GM21423 (cell line): ENCODE results near the gene GINS3.
"Not testable (repeated sequence)": the region's sequence is repeated elsewhere in the genome, so short reads cannot be mapped to it uniquely, and the experiment has no call there.

ENCODE experiments used
- ATAC-seq: cut with Tn5 transposase; IDR thresholded peaks from one replicate; pipeline ENCODE4 v1.9.1; 2021; ENCODE audit warnings: mild to moderate bottlenecking, moderate library complexity; ENCODE audit not compliant: unreplicated experiment

Gene GINS3

DNA sequence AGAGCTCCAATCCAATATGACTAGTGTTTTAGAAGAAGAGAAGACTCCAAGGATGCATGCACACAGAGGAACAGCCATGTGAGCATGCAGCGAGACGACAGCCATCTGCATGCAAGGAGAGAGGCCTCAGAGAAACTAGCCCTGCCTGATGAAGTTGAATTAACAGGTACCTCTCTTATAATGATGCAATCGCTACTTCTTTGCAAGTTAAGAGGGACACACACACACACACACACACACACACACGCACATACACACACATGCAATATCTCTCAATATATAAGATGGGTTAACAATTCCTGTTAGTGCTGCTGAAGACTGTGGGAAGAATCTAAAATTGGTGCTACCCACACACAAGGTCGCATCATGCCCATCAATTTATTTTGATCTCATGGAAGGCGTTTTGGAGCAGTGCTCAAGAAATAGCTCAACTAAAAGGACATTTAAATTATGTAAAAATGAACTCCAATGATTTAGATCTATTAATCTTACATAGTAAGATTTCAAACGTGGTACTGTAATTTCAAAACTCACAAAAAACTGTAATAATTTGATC is 7.0 kb upstream of the GINS3 start:
- no peak for ATAC-seq

DNA sequence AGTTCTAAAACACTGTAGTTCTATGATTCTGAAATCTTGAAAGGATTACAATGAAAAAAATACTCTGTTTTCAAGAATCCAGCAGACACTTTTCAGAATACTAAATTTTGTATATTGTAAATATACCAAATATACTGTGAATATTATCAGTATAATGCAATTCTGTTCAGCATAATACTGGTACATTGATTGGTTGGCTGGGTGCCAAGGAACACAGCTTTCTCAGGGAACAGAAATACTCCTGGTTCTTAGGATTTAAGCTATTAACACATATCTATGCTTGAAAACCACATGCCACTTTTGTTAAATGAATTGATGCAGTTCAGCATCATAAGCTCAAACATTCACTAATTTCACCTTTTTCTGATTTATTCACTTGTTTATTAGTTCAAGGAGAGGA is 2.5 kb upstream of the GINS3 start:
- ATAC-seq = no peak

DNA sequence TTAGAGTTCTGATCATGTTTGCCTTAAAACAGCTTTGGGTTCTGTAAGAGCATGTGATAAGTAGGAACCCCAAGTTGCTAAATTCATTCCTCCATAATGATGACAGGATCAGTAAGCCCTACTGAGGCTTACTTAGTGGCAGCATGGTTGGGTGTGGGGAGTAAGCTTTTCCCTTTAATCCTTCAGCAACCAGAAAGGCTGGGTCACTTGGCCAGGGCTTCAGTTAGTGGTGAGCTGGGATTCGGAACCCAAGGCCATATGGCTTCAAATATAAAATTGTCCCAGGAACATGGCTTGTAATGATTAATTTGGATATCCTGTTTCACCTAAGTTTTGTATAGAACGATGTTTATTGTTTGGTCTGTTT is 850 bp downstream of the GINS3 start:
- ATAC-seq = peak; percentile 21

DNA sequence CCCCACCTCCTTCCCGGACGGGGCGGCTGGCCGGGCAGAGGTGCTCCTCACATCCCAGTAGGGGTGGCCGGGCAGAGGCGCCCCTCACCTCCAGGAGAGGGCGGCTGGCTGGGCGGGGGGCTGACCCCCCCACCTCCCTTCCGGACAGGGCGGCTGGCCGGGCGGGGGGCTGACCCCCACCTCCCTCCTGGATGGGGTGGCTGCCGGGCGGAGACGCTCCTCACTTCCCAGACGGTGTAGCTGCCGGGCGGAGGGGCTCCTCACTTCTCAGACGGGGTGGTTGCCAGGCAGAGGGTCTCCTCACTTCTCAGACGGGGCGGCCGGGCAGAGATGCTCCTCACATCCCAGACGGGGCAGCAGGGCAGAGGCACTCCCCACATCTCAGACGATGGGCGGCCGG is 4.6 kb downstream of the GINS3 start:
- ATAC-seq = not testable (repeated sequence)

DNA sequence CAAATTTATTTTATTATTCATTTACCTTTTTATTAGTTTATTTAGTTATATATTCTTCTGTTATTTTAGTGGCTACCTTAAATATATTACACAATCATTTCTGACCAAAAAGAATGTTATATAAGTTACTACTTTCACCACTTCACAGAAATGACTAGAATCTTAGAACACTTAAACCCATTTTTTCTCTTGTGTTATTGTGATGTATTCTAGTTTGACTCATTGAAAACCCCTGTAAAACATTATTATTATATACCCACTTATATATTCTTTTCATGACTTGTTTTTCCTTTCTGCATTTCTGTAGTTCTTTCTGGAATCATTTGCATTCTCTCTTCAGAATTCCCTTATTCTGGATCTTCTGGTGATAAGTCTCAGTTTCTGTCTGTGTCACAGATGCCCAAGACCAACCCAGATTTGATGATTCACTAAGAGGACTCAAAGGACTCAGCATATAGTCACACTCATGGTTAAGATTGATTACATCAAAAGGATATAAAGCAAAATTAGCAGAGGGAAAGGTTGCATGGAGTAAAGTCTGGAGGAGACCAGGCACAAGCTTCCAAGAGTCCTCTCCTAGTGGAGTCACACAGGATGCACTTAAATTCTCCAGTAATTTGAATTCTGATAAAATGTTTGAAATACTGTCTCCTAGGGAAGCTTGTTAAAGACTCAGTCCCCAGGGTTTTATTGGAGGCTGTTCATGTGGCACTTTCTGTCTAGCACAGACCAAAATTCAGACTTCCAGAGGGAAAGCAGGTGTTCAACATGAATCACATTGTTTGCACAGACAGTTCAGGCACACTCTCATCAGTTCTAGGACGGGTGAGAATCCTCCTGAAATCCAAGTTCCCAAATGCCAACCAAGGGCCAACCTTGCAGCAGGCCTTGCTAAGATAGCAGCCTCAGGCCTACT is 7.7 kb downstream of the GINS3 start:
- ATAC-seq = no peak

DNA sequence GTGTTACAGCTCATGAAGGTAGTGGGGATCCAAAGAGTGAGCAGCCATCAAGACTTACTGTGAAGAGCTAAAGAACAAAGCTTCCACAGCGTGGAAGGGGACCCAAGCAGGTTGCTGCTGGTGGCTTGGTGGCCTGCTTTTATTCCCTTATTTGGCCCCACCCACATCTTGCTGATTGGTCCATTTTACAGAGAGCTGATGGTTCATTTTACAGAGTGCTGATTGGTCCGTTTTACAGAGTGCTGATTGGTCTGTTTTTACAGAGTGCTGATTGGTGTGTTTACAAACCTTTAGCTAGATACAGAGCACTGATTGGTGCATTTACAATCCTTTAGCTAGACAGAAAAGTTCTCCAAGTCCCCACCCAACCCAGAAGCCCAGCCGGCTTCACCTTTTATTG is 9.0 kb downstream of the GINS3 start:
- not testable (repeated sequence) for ATAC-seq

DNA sequence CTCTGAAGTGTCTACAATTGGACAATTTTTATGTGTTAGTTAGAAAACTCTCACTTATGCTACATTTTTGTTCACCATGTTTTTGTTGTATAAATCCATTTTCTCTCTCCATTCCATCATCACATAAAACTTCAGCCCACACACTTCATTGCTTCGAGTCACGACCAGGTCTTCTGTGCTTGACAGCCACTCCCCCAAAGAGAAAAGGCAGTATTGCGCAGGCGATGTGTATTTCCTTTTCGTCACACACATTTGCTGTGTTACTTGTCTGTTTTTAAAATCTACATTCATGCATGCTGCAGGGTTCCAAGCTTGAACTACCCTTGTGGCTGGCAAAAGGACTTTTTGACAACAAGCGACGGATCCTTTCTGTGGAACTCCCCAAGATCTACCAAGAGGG is 10.5 kb downstream of the GINS3 start:
- ATAC-seq = no peak

DNA sequence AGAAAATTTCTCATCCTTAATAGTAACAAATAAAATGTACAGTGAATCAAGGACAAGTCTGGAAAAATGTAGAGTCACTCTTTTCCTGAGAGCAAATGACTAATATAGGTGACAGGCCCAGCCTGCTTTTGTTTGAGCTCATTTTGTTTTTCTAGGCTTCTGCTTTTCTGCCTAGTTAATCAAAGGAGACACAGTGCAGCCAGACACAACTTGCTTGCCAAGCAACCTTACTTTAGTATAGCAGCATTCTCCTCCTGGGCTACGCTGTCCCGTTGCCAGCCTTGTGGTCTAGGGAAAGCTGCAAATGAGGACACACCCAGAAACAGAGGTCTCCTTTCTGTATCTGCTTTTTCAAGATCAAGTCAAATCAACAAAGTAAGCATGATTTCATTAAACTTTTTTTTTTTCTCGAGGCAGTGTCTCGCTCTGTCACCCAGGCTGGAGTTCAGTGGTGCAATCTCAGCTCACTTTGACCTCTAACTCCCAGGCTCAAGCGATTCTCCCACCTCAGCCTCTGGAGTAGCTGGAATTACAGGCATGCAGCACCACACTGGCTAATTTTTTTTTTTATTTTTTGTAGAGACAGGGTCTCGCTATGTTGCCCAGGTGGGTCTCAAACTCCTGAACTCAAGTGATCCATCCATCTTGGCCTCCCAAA is 17.2 kb downstream of the GINS3 start:
- no peak for ATAC-seq

DNA sequence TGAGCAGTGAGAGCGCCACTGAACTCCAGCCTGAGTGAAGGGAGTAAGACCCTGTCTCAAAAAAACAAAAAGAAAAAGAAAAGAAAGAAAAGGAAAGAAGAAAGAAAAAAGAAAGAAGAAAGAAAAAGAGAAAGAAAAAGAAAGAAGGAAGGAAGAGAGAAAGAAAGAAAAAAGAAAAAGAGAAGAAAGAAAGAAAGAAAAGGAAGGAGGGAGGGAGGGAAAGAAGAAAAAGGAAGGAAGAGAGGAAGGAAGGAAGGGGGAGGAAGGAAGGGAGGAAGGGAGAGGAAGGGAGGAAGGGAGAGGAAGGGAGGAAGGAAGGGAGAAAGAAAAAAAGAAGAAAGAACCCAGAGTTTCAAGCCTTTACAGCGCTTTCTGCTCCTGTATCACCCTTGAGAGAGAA is 19.1 kb downstream of the GINS3 start:
- ATAC-seq = no peak

DNA sequence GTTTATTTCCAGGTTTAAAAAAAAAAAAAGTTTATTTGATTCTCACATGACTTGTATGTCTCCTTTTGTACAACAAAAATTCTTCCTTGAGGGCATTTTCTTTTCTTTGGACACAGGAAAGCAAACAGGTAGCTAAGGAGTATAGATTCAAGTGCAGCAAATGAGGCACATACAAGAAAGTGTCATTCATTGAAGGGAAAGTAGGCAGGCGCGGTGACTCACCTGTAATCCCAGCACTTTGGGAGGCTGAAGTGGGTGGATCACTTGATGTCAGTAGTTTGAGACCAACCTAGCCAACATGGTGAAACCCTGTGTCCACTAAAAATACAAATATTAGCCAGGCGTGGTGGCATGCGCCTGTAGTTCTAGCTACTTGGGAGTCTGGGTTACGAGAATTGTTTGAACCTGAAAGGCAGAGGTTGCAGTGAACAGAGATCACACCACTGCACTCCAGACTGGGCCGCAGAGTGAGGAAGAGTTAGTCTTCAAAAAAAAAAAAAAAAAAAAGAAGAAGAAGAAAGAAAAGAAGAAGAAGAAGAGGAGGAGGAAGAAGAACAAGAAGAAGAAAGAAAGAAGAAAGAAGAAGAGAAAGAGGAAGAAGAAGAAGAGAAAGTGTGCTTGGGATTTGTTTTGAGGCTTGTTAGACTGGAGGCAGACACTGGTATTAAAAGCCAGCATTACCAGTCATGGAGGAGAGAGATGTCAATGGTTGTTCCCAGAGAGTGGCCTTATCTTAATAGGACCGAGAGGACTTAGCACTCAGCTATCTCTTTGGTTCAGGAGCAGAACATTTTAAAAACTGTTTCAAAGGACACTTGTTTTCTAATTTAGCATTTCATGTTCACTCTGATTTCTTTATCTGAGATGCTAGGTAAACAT is 19.7 kb downstream of the GINS3 start:
- ATAC-seq = no peak

DNA sequence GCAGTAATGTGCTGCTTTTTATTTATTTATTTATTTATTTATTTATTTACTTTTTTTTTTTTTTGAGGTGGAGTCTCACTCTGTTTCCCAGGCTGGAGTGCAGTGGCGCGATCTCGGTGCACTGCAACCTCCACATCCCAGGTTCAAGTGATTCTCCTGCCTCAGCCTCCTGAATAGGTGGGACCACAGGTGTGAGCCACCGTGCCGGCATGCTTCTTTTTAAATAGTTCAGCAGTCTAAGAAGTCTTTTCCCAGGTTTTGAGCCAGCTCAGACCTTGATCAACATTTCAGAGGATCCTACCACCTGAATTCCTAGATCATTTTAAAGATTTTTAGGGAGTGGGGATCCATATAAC is 20.3 kb downstream of the GINS3 start:
- ATAC-seq = not testable (repeated sequence)

DNA sequence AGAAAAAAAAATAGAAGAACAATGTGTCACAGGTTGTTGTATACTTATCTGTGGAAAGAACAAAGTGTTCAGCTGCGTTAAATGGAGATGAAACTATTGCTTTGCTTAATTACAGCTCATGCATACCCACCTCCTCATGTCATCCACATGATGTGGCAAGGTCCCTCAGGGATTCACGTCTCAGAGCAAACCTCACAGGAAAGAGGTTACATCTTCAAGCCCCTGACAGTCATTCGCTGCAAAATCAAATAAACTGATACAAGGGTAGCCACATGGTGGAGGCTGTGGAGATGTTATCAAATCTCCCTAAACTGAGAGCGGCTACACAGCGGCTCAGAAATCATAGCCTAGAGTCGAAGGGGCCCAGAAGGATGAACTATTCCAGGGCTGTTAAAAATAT is 21.1 kb downstream of the GINS3 start:
- no peak for ATAC-seq

DNA sequence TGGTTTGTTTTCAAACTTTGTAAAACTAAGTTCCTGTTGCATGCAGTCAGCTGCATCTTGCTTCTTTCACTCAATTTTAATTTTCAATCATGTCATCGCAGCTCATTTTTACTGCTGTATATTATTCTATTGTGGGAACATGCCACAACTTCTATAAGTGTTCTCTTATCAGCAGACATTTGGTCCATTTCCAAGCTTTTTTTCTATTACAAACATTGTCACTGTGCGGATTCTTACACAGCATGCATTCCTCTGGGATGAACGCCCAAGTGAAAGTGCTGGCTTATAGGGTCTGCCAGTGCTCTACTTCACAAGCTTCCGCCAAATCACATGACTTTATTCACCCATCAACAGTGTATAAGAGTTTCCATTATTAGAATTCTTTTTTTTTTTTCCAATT is 22.7 kb downstream of the GINS3 start:
- ATAC-seq = no peak

DNA sequence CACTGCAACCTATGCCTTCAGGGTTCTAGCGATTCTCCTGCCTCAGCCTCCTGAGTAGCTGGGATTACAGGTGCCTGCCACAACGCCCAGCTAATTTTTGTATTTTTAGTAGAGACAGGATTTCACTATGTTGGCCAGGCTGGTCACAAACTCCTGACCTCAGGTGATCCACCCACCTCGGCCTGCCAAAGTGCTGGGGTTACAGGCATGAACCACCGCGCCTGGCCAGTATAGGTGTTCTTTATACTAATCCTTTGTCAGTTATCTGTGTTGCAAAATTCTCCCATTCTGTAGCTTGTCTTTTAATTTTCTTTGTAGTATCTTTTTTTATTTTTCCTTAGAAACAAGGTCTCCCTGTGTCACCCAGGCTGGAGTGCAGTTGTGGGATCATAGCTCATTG is 23.7 kb downstream of the GINS3 start:
- not testable (repeated sequence) for ATAC-seq

DNA sequence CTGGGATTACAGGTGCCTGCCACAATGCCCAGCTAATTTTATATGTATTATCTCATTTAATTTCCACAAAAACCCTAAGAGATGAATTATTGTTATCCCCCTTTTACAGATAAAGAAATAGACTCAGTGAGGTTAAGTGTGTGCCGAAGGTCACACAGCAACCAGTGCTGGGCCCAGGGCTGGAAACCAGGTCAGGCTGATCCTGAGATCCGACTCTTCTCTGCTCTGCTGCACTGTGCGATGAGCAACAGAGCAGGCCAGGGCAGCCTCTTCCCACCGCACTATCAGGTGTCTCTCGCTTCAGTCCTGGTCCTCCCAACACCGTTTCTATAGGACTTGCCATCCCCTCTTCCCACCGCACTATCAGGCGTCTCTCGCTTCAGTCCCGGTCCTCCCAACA is 24.8 kb downstream of the GINS3 start:
- no peak for ATAC-seq

DNA sequence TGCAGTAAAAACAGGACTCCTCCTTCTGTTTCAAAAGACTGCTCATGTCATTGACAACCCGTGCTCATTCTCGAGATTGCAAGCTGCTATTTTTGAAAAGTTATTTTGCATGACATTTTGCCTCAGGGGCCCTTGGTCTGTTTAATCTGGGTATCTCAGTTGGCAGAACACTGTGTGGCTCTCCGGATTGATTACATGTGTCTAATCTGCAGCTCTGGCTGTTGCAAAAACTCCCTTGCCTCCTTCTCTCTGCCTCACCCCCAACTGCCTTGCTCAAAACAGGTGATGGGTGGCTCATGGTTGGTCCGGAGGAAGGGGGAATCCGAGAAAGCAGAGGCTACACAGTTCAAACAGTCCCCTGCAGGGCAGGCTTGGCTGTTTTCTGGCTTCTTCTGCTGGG is 25.3 kb downstream of the GINS3 start:
- no peak for ATAC-seq

DNA sequence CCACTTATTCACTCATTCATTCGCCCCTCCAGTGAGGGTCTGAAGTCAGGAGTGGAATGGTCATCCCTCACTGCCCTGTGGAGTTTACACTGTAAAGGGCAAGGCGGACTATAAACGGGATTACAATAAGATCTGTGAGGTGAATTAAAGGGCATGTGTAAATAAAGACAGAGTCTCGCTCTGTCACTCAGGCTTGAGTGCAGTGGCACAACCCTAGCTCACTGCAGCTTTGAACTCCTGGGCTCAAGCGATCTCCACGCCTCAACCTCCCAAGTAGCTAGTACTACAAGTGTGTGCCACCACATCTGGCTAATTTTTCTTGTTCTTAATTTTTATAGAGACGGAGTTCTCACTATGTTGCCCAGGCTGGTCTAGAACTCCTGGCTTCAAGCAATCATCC is 25.8 kb downstream of the GINS3 start:
- ATAC-seq = no peak

DNA sequence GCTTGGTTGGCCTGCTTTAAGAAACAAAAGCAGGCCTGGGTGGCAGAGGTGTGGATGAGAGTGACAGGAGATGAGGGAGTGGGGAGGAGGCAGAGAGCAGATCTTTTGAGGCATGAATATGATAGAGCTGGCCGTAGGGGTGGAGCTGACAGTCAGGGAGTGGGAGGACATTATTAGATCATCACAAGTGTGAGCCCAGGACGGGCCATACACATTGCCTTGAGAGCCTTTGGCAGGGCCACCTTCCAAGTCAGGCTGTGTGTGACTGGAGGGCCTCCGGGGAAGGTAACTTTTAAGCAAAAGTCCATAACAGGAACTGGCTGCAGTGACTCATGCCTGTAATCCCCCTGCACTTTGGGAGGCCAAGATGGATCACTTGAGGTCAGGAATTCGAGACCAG is 26.3 kb downstream of the GINS3 start:
- ATAC-seq = no peak

DNA sequence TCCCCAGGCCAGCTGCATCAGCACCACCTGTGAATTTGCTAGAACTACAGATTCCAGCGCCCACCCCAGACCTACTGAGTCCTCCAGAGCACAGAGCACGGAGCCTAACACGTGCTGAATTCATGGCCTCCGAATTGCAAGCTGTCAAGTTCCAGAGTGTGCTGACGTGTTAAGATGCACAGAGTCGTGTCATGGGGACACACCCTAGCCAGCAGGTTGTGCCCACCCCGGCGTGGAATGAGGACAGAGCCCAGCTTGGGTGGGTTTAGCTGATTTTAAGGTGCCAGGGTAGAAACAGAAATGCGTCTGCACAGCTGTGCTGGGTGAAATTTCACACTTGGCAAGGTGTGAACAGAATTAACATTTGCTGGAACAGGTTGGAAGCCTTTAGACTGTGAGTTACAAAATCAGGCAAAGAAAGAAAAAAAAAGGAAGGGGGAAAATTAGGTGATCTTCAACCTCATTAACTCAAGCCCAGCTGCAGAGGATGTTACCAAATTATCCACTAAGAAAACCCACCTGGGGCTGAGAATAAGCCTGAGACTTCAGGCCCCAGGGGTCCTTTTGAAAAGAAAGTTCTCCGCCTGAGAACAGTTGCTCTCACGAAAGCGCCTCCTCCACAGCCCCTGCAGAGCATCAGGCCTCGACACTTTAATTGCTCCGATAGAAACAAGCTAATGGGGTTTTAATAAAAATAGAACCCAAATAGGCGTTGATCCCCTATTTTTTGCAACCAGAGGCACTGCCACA is 27.1 kb downstream of the GINS3 start:
- no peak for ATAC-seq

DNA sequence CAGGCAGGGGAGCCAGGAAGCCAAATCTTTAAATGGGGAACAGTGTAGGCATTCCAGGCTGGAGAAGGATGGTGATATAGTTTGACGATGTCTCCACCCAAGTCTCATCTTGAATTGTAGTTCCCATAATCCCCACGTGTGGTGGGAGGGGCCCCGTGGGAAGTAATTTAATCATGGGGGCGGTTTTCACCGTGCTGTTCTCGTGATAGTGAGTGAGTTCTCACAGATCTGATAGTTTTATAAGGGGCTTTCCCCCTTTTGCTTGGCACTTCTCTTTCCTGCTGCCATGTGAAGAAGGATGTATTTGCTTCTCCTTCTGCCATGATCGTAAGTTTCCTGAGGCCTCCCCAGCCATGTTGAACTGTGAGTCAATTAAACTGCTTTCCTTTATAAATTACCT is 28.8 kb downstream of the GINS3 start:
- ATAC-seq = no peak

DNA sequence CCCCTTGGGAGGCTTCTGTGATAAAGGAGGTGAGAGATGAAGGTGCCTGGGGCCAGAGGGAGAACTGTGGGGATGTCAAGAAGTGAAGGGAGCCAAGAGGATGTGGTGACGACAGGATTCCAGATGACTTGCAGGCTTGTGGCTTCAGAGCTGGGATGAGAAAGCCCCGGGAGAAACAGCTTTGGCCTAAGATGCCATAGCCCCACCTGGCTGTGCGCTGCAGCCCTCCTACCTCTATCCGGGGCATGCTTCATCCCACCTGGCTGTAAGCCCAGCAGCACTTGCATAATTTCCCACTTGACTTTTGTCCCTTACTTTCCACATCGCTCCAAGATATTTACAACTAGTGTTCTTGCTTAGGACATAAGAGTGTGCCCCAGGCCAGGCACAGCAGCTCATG is 29.3 kb downstream of the GINS3 start:
- no peak for ATAC-seq
